ENCODE results near the gene DGKE.
A peak's percentile ranks its signal among the peaks of the same experiment; 100 is the strongest.

Gene DGKE

GRCh38 chr17:56913000-56913311, 79.0 kb downstream of the DGKE start:
- no peak for DNase-seq

- DNase-seq = peak in 3 of 58 donors; percentile 11 to 37 (median 36)
Measured at GRCh38 chr17:56913353-56913866, 79.5 kb downstream of the DGKE start.

- DNase-seq = peak in 57 of 58 donors; percentile 27 to 87 (median 72)
Measured at GRCh38 chr17:56913867-56914580, 80.1 kb downstream of the DGKE start, which contains the start of gene TRIM25. Gene TRIM25 (minus strand): TSS chr17:56914049. CDS start chr17:56913988, 61 bp downstream.

- DNase-seq = peak in 1 of 58 donors; percentile 8
Measured at GRCh38 chr17:56914581-56915273, 80.8 kb downstream of the DGKE start.

GRCh38 chr17:56917559-56918296, 83.8 kb downstream of the DGKE start:
- no peak for DNase-seq

- DNase-seq = no peak
Measured at GRCh38 chr17:56918916-56919315, 85.0 kb downstream of the DGKE start.
